Endodermal cell (in vitro differentiated cells): Measurements from ENCODE around the gene TCTN1. TPM values are rescaled to one million over a fixed set of nuclear protein-coding genes. Genes with fewer than 3 reads are reported as not detected.

Experiments
- DNase-seq: peaks from one replicate; pipeline ENCODE4 v3.0.0-alpha.2; 2017
- H3K27ac ChIP-seq: 2 replicates; pipeline ENCODE4 v1.5.1; 2013; ENCODE audit warnings: mild to moderate bottlenecking, low read depth, low read length, moderate library complexity
- H3K27me3 ChIP-seq: 2 replicates; pipeline ENCODE4 v1.6.1; 2013; ENCODE audit warnings: mild to moderate bottlenecking, low read length, moderate library complexity; ENCODE audit not compliant: insufficient read depth, control insufficient read depth, poor library complexity, severe bottlenecking
- H3K36me3 ChIP-seq: 2 replicates; pipeline ENCODE4 v1.7.0; 2013; ENCODE audit warnings: mild to moderate bottlenecking, low read length, moderate library complexity; ENCODE audit not compliant: control insufficient read depth, insufficient read depth
- H3K4me1 ChIP-seq: one replicate; pipeline ENCODE4 v1.7.0; 2013; ENCODE audit warnings: low read length; ENCODE audit not compliant: control insufficient read depth, insufficient read depth
- H3K4me3 ChIP-seq: 2 replicates; pipeline ENCODE4 v1.5.1; 2013; ENCODE audit warnings: mild to moderate bottlenecking, low read length, moderate library complexity
- H3K9ac ChIP-seq: 2 replicates; pipeline ENCODE4 v1.6.1; 2013; ENCODE audit warnings: mild to moderate bottlenecking, low read length, moderate library complexity; ENCODE audit not compliant: poor library complexity, severe bottlenecking; ENCODE audit errors: extremely low read depth
- H3K9me3 ChIP-seq: 2 replicates; pipeline ENCODE4 v1.6.1; 2013; ENCODE audit warnings: mild to moderate bottlenecking, low read length, moderate library complexity; ENCODE audit not compliant: control insufficient read depth
- H3K27ac Mint-ChIP-seq: 2 replicates; pipeline ENCODE4 v1.8.0; 2020; ENCODE audit warnings: mixed read lengths
- H3K27me3 Mint-ChIP-seq: 2 replicates; pipeline ENCODE4 v1.8.0; 2021; ENCODE audit warnings: mild to moderate bottlenecking, mixed read lengths; ENCODE audit not compliant: insufficient read depth
- H3K36me3 Mint-ChIP-seq: 2 replicates; pipeline ENCODE4 v1.8.0; 2020; ENCODE audit warnings: low read depth, mixed read lengths
- H3K4me1 Mint-ChIP-seq: 2 replicates; pipeline ENCODE4 v1.8.0; 2020; ENCODE audit warnings: mixed read lengths
- H3K4me3 Mint-ChIP-seq: 2 replicates; pipeline ENCODE4 v1.8.0; 2020; ENCODE audit warnings: mild to moderate bottlenecking, moderate library complexity, mixed read lengths
- H3K9me3 Mint-ChIP-seq: 2 replicates; pipeline ENCODE4 v1.8.0; 2020; ENCODE audit warnings: mild to moderate bottlenecking, mixed read lengths
- WGBS, 2 experiments: methylation state at CpG; one replicate each; pipeline versions ENCODE4 v1.1.5 to v1.1.7; 2013; ENCODE audit warnings: missing lambda C conversion rate in 2 of 2, mixed read lengths in 1 of 2; ENCODE audit not compliant: insufficient coverage in 1 of 2, insufficient read length in 1 of 2; 5-methylcytosine and 5-hydroxymethylcytosine counted together
- total RNA-seq, 2 donors: library from RNA; stranded (reverse); fragmentation: NEBNext Ultra II Directional in 1 of 2; extraction: Animal tissue kit (Norgen Biotek cat#: 25700) in 1 of 2; gene quantifications; 2 replicates in 1 of 2; 3 replicates in 1 of 2; pipeline ENCODE4 v1.2.1, GENCODE V29; 2021
- TF ChIP-seq, protein P1 (sequence below): fragments of 200-600 bp; sonication (generic); conservative IDR thresholded peaks from 2 replicates; pipeline ENCODE4 v1.5.0; 2021; ENCODE audit warnings: antibody characterized with exemption, mild to moderate bottlenecking

The TCTN1 gene
- total RNA-seq, 2 donors from 2014 or later: 29.5 to 44.9 TPM

DNA sequence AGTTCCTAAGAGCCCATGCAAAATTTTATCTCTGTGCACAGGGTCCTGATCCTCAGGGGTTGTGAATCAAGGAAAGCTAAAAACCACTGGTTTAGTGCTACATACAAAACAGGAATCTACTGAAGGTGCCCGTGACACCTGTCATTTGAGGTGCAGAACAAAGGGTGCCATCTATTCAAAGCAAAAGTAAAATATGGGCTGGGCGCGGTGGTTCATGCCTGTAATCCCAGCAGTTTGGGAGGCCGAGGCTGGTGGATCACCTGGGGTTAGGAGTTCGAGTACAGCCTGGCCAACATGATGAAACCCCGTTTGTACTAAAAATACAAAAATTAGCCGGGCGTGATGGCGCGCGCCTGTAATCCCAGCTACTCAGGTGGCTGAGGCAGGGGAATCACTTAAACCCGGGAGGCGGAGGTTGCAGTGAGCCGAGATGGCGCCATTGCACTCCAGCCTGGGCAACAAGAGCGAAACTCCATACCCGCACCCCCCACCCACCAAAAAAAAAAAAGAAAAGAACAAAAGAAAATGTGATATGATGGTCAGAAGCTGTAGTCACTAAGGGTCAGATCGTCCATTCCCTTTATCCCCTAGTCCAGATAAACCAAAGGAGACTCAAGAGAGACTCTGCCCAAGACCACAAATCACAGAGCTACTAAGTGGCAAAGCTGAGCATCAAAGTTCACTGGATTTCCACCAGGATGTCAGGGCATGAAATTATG lies 34.2 kb upstream of the TCTN1 start:
- DNase-seq: no peak
- H3K27ac Mint-ChIP-seq: no peak overlapping the region
- Histone ChIP-seq H3K27me3 (no peaks in the 10 kb centered on the region), H3K9me3 (no peaks in the 10 kb centered on the region), H3K4me1 (peaks cover under 1% of the 10 kb centered on the region), H3K4me3 (no peak overlapping the region), H3K36me3 (no peaks in the 10 kb centered on the region), H3K27ac (no peak overlapping the region), H3K9ac (no peak overlapping the region)
- 97% methylated on average over 6 to 14 of the region's 18 CpGs for WGBS, 2 experiments
- H3K27me3 Mint-ChIP-seq: no peaks in the 10 kb centered on the region
- no peaks in the 10 kb centered on the region for H3K9me3 Mint-ChIP-seq
- no peaks in the 10 kb centered on the region for H3K36me3 Mint-ChIP-seq
- TF ChIP-seq, protein P1, sequence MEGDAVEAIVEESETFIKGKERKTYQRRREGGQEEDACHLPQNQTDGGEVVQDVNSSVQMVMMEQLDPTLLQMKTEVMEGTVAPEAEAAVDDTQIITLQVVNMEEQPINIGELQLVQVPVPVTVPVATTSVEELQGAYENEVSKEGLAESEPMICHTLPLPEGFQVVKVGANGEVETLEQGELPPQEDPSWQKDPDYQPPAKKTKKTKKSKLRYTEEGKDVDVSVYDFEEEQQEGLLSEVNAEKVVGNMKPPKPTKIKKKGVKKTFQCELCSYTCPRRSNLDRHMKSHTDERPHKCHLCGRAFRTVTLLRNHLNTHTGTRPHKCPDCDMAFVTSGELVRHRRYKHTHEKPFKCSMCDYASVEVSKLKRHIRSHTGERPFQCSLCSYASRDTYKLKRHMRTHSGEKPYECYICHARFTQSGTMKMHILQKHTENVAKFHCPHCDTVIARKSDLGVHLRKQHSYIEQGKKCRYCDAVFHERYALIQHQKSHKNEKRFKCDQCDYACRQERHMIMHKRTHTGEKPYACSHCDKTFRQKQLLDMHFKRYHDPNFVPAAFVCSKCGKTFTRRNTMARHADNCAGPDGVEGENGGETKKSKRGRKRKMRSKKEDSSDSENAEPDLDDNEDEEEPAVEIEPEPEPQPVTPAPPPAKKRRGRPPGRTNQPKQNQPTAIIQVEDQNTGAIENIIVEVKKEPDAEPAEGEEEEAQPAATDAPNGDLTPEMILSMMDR: no peak
- H3K4me1 Mint-ChIP-seq: peaks cover 27% of the 10 kb centered on the region
- no peak overlapping the region for H3K4me3 Mint-ChIP-seq

DNA sequence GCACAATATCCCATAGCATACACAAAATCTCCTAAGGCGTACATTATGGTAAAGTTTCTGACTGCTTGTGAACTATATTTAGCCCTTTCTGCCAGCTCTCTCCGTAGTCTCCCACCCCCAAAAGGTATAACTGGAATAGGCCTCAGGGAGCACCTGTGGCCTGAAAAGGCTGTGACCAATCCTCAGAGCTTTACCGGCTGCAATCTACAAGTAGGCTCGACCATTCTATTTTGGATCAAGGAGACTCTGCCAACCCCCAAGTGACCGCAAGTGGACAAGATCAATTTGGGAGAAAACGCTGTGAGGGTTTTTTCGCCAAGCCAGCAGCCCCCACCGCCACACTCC lies 32.0 kb upstream of the TCTN1 start:
- TF ChIP-seq, protein P1: no peak
- Histone ChIP-seq H3K9me3 (no peaks in the 10 kb centered on the region), H3K4me1 (peaks cover 10% of the 10 kb centered on the region), H3K4me3 (peak overlapping the region; percentile 90), H3K27me3 (no peaks in the 10 kb centered on the region), H3K9ac (peak overlapping the region; percentile 71), H3K36me3 (no peaks in the 10 kb centered on the region), H3K27ac (no peak overlapping the region)
- 10 to 24% methylated on average over 3 to 8 of the region's 8 CpGs for WGBS, 2 experiments
- H3K4me3 Mint-ChIP-seq: peak overlapping the region; percentile 78
- peaks cover 36% of the 10 kb centered on the region for H3K4me1 Mint-ChIP-seq
- no peaks in the 10 kb centered on the region for H3K36me3 Mint-ChIP-seq
- DNase-seq: no peak
- H3K27me3 Mint-ChIP-seq: no peaks in the 10 kb centered on the region
- peak overlapping the region; percentile 70 for H3K27ac Mint-ChIP-seq
- H3K9me3 Mint-ChIP-seq: no peaks in the 10 kb centered on the region

DNA sequence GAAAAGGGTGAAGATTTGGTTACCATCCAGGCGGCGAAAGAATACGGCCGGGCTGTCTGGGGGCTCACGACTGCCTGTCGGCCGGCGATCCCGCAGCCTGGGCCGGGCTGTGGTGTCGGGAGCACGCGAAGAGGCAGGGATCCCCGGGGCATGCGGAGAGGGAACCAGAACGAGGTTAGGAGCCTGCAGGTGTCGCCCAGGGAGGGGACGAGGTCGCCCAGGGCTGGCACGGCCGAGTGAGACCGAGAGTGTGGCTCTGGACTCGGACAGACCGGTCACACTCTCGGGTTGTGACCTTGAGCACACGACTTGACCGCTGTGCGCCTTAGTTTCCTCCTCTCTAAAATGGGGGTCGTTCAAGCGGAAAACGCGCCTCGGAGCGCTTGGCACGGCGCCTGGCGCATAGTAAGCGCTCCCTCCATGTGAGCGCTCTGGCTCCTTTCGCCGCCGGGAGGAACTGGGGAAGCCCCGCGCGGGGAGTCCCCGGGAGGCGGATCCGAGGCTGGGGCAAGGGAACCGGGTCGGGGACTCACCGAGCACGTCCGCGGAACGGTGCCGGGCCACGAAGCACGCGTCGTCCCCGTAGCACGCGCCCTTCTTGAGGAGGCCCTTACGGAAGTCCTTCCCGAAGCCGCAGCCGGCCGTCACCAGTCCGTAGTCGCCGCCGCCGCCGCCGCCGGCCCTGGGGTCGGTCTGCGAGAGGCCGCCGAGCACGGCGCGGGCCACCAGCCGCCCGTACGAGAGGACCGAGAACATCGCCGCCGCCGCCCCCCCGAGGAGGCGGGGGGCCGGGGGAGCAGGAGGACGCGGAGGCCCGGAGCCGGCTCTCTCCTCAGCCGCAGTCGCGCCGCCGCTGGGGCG lies 31.4 kb upstream of the TCTN1 start:
- Histone ChIP-seq H3K4me3 (peak overlapping the region; percentile 90), H3K9me3 (no peaks in the 10 kb centered on the region), H3K9ac (peak overlapping the region; percentile 71), H3K4me1 (peaks cover 10% of the 10 kb centered on the region), H3K27ac (no peak overlapping the region), H3K36me3 (no peaks in the 10 kb centered on the region), H3K27me3 (no peaks in the 10 kb centered on the region)
- no peaks in the 10 kb centered on the region for H3K27me3 Mint-ChIP-seq
- peaks cover 36% of the 10 kb centered on the region for H3K4me1 Mint-ChIP-seq
- H3K27ac Mint-ChIP-seq: peak overlapping the region; percentile 70
- H3K36me3 Mint-ChIP-seq: no peaks in the 10 kb centered on the region
- H3K4me3 Mint-ChIP-seq: peak overlapping the region; percentile 78
- H3K9me3 Mint-ChIP-seq: no peaks in the 10 kb centered on the region
- TF ChIP-seq, protein P1: no peak
- DNase-seq: peak; percentile 83
- 0 to 1% methylated on average over 21 to 104 of the region's 104 CpGs for WGBS, 2 experiments
